HG03565 (cell line): ENCODE measurements around the gene FERMT2.
"Not testable (repeated sequence)": the region's sequence is repeated elsewhere in the genome, so short reads cannot be mapped to it uniquely, and the experiment has no call there.

Experiments used
- ATAC-seq: cut with Tn5 transposase; IDR thresholded peaks from one replicate; pipeline ENCODE4 v1.9.1; 2021; ENCODE audit warnings: mild to moderate bottlenecking, moderate library complexity; ENCODE audit not compliant: unreplicated experiment

Gene FERMT2

DNA sequence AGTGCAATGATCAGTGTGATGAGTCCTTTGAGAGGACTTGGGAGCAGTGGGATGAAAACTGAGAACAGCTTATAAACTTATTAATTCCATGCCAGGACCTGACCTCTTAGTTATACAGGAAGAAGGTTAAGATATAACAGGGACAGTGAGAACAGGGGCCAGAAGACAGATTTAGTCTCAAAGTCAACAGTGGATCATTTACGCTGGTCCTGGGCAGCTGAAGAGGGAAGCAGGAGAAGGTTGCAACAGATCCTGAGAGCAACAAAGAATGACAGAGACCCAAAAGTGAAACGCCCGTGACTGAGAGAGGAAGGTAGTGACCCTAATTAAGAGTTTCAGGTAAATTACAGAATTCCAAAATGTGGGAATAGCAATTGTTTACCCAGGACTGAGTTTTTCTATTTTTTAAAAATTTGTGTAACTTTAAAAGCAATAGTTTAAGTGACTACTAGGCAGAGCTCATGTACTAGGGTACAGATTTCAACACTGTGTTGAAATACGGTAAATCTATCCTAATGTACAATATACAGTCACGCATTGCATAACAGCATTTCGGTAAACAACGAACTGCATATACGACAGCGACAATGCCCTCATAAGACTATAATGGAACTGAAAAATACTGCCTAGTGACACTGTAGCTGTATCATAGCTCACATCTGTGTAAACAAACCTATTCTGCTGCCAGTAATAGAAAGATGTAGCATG lies 81.8 kb downstream of the FERMT2 start:
- ATAC-seq = no peak

DNA sequence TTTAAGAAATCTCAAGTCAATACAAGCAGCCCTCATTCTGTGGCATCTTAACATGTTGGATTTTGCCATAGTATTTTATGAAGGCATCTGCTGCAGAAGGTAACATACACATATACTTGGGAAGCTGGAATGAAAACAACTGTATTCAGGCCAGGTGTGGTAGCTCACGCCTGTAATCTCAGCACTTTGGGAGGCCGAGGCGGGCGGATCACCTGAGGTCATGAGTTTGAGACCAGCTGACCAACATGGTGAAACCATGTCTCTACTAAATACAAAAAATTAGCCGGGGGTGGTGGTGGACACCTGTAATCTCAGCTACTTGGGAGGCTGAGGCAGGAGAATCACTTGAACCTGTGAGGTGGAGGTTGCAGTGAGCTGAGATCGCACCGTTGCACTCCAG lies 86.0 kb downstream of the FERMT2 start:
- not testable (repeated sequence) for ATAC-seq

DNA sequence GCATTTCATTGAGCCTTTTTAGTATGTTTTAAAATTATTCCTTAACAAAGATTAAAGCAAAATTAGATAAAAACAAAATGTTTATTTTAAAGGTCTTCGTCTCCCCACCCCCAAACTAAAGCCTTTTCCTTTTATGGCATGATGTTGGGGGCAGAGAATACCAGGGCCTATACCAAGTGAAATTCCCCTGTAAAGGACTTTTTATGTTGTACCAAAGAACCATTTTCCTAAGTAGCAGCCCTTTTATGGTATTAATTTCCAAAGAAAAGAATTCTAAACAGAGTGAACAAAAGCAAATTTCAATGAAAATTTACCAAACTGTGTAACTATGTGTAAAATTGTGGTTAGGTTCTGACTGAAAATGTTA lies 87.5 kb downstream of the FERMT2 start:
- no peak for ATAC-seq

DNA sequence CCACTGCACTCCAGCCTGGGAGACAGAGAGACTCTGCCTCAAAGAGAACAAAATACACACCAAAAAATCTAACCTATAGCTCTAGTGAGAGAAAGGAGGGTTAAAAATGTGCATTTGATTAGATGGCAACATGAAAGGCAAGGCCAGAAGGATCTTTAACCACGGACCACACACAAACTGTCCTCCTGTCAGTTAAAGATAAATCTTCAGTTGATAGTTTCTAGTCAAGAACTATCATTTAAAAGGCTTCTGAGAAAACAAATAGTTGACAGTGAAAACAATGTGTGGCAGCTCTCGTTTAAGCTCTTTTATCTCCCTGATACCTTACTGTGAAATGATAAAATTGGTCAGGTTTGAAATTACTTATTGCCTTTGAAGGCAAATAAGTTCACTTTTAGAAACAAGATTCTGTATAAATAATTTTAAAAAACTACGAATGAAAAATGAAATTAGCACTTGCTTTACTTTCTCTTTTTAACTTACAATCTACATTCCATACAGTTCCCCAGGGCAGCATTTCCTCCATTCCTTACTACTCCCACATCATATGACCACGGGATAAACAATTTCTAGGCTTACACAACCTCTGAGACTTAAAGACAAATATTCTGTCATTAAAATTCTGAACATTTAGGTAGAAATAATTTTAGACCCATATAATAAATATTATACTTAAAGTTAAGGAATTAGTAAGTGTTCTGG lies 88.1 kb downstream of the FERMT2 start:
- ATAC-seq = no peak

DNA sequence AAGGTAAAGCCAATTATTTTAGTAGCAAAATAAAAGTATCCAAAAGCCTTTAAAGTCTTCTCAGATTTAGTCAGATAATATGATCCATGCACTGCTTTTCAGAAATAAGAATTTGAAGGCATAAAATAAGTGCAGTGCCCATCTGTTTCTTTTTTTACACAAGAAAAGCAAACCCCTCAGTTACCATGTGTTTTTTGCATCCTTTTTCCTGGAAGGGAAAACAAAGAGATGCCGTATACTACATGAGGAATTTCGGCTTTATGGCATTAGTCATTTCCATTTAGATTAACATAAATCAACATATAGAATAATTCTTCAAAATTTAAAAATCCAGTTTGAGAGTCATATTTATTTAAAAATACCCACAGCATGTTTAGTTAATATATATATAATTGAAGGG lies 89.4 kb downstream of the FERMT2 start:
- no peak for ATAC-seq

DNA sequence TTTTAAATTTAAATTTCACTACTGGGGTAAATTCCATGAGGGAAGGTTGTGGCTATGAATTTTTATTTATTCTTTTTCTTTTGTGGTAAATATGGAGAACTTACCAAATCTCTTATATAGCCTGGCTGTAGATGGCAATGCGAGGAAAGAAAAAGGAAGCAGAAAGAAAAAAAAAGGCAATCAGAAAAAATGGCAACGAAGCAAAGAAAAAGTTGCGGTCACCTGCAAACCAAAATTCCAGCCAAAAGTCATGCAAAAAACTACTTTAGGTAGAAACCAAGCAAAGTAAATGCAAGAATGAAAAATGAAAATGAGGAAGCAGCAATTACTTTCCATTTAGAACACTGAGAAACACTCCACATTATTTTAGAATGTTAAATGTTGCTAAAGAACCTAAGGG lies 89.9 kb downstream of the FERMT2 start:
- no peak for ATAC-seq

DNA sequence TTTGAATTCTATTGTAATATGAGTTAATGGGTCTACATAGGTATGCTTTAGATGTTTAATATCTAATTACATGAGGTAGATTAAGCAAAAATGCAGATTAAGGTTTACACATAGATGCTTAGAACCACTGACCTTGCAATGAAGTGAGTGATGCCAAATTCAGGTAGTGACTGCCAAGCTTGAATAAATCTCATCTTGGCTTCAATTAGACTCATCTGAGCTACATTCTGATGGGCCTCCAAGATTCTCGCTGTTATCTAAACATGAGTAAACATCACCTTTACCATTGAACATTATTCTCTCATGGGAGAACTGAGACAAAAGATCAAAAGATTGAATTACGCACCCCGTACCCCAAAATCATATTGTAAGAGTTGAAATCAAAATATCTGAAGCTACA lies 90.6 kb downstream of the FERMT2 start:
- no peak for ATAC-seq

DNA sequence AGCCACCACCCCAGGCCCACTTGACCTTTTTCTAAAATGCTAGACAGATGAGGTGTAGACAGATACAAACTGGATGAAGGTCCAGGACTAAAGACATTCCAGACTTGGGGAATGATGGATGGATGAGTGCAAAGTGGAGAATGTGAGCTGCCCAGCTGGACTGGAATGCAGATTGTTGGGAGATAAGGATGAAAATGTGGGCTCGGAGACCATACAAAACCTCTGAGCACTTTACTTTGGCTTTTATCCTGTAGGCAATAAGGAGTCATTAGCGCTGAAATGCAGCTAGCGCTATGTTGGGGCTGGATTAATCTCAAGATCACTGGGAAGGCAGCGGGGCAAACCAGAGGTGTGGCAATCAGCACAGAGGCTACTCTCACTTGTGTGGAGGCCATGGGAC lies 94.7 kb downstream of the FERMT2 start:
- ATAC-seq = no peak

DNA sequence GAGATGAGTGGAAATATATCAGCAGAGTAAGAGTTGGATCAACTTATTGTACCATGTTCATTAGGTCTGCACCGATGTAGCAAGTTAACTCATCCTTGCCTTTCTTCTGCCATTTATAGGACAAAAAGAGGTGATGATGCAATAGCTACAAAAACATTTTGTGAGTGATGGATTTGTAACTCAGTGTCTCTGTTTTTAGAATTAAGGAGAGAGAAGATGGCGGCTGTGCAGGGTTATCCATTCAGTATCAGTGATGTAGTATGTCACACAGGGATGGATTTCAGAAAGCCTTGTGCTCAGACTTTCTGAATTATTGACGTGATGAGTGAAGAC lies 97.4 kb downstream of the FERMT2 start:
- ATAC-seq = no peak

DNA sequence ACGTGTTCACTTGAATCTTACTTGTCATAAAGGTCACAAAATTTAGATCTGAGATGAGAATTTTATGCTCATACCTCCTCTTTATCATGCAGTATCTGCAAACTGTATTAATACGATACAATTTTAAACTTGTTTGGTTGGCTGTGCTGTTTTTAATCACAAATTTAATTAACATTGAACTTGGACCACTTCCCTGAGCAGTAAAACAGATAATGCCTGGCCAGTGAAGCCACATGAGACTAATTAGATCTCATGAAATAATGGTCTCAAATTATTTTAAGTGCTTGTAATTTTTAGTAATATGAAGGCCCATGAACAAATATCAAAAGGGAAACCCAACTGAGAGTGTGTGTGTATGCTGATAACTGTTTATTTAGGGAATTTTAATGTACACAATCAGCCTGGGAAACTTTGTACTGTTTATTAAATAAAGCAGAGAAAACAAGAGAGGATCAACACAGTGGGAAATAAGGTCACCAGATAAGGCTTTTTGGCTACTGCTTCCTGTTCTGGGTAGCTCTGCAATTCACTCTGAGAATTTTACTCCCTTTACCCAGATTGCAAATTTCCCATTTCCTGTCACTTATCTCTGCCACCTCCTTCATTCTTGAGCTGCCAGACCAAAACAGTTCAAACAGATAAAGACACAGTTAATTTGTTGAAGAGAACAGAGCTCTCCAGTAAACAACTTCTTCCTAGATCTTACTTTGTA lies 97.9 kb downstream of the FERMT2 start:
- ATAC-seq = no peak

DNA sequence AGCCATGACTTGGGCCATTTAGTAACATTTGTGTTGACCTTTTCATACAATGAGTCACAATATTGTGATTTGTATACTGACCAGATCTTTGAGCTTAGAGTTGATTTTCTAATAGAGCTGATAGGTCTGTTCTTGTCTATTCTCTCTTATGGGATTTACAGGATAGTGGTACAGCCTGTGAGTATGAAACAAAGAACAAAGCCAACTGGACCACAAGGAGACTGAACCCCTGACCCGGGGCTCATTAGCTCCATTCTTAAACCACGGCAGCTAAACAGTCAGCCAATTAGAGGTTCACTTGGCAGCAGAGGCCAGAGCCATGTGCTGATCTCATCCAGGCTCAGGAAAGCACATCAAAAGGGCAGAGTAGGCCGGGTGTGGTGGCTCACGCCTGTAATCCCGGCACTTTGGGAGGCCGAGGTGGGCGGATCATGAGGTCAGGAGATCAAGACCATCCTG lies 100.4 kb downstream of the FERMT2 start:
- no peak for ATAC-seq

DNA sequence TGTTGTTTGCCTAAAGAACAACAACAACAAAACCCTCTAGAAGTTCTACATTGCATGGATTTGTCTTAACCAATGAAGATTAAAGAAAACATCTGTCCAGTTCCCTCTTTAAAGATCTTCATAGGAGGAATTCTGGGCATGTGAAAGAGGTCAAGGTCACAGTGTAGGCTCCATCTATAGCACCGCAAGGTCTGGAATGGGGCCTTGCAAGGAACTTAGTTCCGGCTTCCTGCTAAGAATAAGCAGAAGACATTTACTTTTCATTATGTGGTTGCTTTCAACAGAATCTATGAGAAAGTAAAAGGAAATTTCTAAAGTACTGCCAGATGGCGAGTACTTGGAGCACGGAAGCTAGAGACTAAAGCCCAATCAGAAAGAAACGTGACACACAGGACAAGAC lies 102.2 kb downstream of the FERMT2 start:
- no peak for ATAC-seq

DNA sequence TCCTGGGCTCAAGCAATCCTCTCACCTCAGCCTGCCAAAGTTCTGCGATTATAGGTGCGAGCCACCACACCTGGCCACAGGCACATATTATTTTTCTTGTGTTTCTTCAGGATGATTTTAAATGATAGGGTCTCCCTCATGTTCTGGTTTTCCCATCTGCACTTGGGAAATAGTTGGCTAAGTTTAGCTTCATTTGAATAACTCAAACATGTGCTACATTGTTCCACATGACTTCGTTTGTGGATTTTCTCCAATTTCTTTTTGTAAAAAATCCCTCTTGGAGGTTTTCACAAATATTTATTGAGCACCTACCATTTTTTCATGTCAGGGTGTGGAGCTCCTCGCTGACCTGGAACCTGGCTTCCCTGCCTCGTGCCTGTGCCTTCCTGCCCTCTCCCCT lies 104.3 kb downstream of the FERMT2 start:
- ATAC-seq = no peak

DNA sequence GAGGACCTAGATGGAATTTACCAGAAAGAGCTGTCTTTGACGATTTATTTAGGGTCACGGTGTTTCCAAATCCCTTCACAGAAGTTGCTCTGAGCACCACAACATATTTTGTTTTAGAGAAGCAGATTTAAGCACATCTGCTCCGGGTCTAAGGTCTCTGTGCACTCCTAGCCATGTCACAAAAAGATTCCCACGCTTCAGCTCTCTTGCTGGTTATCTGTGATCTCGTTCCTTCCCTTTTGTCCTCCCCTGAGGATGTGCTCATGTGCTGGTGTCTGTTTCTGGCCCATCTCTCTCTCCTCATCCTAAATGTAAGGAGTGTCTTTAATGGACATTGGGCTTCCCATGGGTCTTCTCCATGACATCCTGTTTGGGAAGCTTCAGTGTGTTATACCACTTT lies 105.8 kb downstream of the FERMT2 start:
- no peak for ATAC-seq

DNA sequence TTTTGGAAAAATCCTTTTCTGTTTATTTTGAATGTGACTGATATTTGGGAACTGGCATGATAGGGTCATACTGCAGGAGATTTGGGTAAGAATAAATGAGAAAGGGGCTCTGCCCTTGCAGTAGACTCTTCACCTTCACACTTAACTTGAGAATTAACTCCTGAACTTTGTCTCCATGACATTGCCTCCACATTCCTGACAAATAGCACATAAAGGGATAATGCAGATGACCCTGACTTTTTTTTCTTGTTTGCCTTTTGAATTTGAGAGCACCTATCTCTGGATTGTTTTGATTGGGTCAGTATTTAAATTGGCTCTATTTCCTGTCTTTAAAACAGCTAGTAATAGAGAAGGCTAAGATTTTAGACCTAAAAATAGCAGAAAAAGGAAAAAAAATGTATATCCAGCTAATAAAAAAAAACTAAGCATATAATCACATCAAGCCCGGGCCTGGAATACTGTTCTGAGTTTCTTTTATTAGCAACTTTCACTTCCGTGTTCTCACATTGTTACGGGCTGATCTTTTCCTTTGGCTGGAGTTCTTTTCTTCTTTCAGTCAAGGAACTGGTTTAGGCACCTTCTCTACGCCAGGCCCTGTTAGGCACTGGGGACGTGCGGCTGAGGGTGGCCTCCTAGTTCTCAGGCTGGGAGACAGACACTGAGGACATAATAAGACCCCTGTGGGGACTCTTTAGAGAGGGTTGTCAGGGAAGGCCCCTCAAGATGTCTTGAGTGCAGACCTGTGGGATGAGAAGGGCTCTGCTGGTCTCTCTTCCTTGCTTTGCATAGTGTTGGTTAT lies 106.4 kb downstream of the FERMT2 start:
- no peak for ATAC-seq

DNA sequence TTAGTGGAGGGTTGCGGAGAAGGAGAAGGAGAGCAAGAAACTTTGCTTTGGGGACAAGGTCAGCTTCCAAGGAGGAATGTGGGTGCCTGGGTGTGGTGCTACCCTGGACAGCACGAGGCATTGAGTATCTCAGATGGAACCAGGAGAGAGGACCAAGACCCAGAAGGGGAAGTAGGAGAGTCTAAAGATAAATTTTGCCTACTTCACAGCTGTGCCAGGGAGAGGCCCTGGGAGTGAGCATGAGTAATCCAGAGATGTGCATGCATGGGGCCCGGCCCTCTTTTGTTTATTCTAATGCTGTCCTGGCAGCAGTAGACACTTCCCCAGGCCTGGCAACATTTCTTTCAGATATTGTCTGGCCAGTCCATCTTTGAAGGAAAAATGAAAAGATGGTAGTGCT lies 110.0 kb downstream of the FERMT2 start:
- ATAC-seq = no peak

DNA sequence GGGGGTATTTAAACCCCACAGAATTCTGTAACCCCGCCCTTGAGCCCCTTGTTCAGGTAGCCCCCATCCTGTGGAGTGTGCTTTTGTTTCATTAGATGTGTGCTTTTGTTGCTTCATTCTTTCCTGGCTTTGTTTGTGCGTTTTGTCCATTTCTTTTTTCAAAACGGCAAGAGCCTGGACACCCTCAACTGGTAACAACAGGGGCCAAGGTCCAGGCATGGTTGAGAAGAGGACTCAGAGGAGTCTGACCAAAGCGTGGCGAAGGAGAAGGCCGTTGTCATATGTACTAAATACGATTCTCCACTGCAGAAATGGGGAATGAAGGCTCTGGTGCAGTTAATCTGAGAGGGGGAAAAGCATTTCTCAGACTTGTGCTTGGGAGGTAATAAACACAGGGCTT lies 113.4 kb downstream of the FERMT2 start:
- ATAC-seq = no peak

DNA sequence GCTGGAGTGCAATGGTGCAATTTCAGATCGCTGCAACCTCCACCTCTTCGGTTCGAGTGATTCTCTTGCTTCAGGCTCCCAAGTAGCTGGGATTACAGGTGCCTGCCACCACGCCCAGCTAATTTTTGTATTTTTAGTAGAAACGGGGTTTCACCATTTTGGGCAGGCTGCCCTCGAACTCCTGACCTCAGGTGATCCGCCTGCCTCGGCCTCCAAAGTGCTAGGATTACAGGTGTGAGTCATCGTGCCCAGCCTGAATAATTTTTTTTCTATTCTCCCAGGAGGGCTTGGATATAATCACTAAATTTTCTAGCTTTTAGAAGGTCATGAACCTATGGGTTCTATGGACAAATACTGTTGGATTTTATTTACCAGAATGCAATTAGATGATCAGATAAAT lies 114.8 kb downstream of the FERMT2 start:
- ATAC-seq = no peak

DNA sequence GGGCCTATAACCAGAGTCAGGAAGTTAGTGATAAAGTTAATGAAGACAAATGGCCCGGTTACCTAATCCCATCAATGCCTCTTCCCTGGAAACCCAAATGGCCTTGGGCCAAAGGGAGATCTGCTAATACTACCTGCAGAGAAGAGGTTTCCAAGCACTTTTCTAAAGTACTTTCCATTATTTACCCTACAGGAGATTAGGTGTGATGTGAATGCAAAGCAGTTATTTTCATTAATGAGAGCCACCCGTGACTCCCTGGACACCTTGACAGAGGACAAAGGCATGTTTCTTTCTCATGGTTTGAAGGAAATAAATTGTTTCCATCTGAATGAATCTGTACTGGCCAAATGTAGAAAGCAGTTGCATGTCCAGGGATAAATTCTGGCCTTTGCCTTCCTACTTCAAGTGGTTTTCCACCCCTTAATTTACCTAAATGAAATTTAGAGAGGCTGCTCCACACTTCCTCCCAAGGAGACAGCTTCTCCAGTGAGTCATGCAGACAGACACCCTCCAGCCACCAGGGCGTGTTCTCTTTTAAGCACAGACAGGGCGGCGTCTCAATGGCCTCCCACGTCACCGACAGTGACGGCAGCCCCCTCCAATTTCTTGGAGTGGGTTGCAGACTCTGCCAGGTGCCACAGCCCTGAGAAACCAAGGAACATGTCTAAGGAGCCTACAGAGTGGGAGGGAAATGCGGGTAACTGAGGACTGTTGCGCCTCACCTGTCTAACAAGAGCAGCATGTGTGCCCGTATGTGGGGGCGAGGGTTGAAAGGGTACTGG lies 115.5 kb downstream of the FERMT2 start:
- ATAC-seq = no peak

DNA sequence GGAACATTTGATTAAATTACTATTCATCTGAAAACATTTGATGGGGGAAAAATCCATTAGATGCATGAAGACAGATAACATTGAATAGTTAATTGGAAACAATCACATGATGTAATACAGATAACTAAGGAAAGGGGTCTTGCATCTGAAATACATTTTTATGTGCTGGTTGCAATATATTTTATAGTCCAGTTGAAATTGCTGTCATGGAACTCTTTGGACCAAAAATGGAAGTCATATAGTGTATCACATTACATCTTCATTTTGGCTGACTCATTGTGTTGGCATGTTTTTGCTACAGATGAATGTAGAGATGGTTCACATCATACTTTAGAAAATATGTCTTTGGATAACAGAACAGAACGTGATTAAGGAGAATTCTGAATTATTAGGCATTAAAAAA lies 116.4 kb downstream of the FERMT2 start:
- ATAC-seq = no peak

DNA sequence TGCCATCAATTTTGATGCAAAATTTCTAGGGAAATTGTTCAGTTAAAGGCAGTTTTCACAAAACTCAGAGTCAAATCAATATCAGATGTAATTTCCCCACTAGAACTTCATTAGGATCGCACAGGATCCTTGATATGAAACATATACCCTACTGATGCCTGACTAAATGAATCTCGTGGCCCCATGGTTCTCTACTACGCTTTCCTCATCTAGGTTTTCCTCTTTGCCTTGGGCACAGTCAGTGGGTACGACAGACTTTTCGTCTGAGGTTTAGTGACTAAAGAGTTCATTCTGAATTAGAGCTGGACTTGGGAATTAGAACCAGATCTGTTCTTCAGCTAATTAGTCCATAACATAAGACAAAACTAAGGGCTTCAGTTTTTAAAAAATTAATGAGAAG lies 117.0 kb downstream of the FERMT2 start:
- ATAC-seq = no peak
